WTC11 (cell line): ENCODE measurements around the gene TBC1D14. TPM values are rescaled to one million over a fixed set of nuclear protein-coding genes. Genes with fewer than 3 reads are reported as not detected.

ENCODE experiments used
- ATAC-seq: fragments of 200-7000 bp; cut with Tn5 transposase; 2 replicates; pipeline ENCODE4 v1.10.0; 2021; ENCODE audit warnings: mild to moderate bottlenecking, moderate library complexity
- CTCF ChIA-PET: fragments of 300-600 bp; sonication (Branson Sonifier 250); formaldehyde crosslinking; loops from one replicate; lab custom pipeline; 2021; ENCODE audit warnings: antibody characterized with exemption; lab: Charles Lee
- POLR2A ChIA-PET: fragments of 350-600 bp; sonication (Branson Sonifier 250); formaldehyde crosslinking; loops from one replicate; lab custom pipeline; 2021; ENCODE audit warnings: antibody characterized with exemption; lab: Charles Lee
- DNase-seq: peaks from one replicate; pipeline ENCODE4 v3.0.0; 2021; ENCODE audit warnings: low spot score
- H3K27ac Mint-ChIP-seq: 2 replicates; pipeline ENCODE4 v1.8.0; 2021; ENCODE audit warnings: mixed read lengths
- H3K27me3 Mint-ChIP-seq: 2 replicates; pipeline ENCODE4 v1.8.0; 2021; ENCODE audit warnings: low read depth, mild to moderate bottlenecking, moderate library complexity, mixed read lengths
- H3K36me3 Mint-ChIP-seq: 2 replicates; pipeline ENCODE4 v1.8.0; 2021; ENCODE audit warnings: mixed read lengths
- H3K4me1 Mint-ChIP-seq: 2 replicates; pipeline ENCODE4 v1.8.0; 2022; ENCODE audit warnings: mixed read lengths
- H3K4me3 Mint-ChIP-seq: 2 replicates; pipeline ENCODE4 v1.8.0; 2021; ENCODE audit warnings: mild to moderate bottlenecking, moderate library complexity, mixed read lengths
- H3K9me3 Mint-ChIP-seq: 2 replicates; pipeline ENCODE4 v1.8.0; 2021; ENCODE audit warnings: mixed read lengths
- ESRRA ChIP-seq: sonication (generic); formaldehyde crosslinking; IDR thresholded peaks from 2 replicates; pipeline ENCODE4 v1.8.1; 2022; ENCODE audit warnings: mild to moderate bottlenecking, missing genetic modification reagents, borderline replicate concordance
- ETV6 ChIP-seq: sonication (generic); formaldehyde crosslinking; IDR thresholded peaks from 2 replicates; pipeline ENCODE4 v1.8.1; 2022; ENCODE audit warnings: mild to moderate bottlenecking, missing genetic modification reagents
- FOXK1 ChIP-seq: sonication (generic); formaldehyde crosslinking; IDR thresholded peaks from 2 replicates; pipeline ENCODE4 v1.8.0; 2022; ENCODE audit warnings: mild to moderate bottlenecking, moderate library complexity, missing genetic modification reagents
- IRF2 ChIP-seq: sonication (generic); formaldehyde crosslinking; IDR thresholded peaks from 2 replicates; pipeline ENCODE4 v1.8.0; 2022; ENCODE audit warnings: low read depth, missing genetic modification reagents, borderline replicate concordance
- JAZF1 ChIP-seq: fragments of 250-450 bp; sonication (Bioruptor Pico); IDR thresholded peaks from 2 replicates; pipeline ENCODE4 v1.9.0; 2021; ENCODE audit warnings: moderate library complexity, mild to moderate bottlenecking, inconsistent platforms
- NFATC4 ChIP-seq: fragments of 250-450 bp; sonication (Bioruptor Pico); IDR thresholded peaks from 2 replicates; pipeline ENCODE4 v1.9.0; 2021; ENCODE audit warnings: mild to moderate bottlenecking
- NFE2L1 ChIP-seq: sonication (generic); formaldehyde crosslinking; IDR thresholded peaks from 2 replicates; pipeline ENCODE4 v1.8.1; 2023; ENCODE audit warnings: missing genetic modification reagents
- NFYB ChIP-seq: sonication (generic); formaldehyde crosslinking; conservative IDR thresholded peaks from 2 replicates; pipeline ENCODE4 v1.8.0; 2022; ENCODE audit warnings: low read depth, missing genetic modification reagents
- TP53 ChIP-seq: sonication (generic); formaldehyde crosslinking; IDR thresholded peaks from 2 replicates; pipeline ENCODE4 v1.8.1; 2023; ENCODE audit warnings: mild to moderate bottlenecking, missing genetic modification reagents
- ZNF138 ChIP-seq: sonication (generic); formaldehyde crosslinking; conservative IDR thresholded peaks from 2 replicates; pipeline ENCODE4 v1.8.1; 2022; ENCODE audit warnings: mild to moderate bottlenecking, moderate library complexity, missing genetic modification reagents
- ZNF219 ChIP-seq: sonication (generic); formaldehyde crosslinking; IDR thresholded peaks from 2 replicates; pipeline ENCODE4 v1.8.0; 2023; ENCODE audit warnings: missing genetic modification reagents, mild to moderate bottlenecking, borderline replicate concordance
- ZNF263 ChIP-seq: sonication (generic); formaldehyde crosslinking; IDR thresholded peaks from 2 replicates; pipeline ENCODE4 v1.8.1; 2022; ENCODE audit warnings: low read depth, mild to moderate bottlenecking, moderate library complexity, missing genetic modification reagents
- ZNF396 ChIP-seq: fragments of 250-450 bp; sonication (Bioruptor Pico); IDR thresholded peaks from 2 replicates; pipeline ENCODE4 v1.8.0; 2021; ENCODE audit warnings: mild to moderate bottlenecking, moderate library complexity, borderline replicate concordance
- total RNA-seq: library from RNA; stranded (reverse); gene quantifications from 3 replicates; pipeline ENCODE4 v1.2.3, GENCODE V29; 2021
- TF ChIP-seq, protein P1 (sequence below): fragments of 250-450 bp; sonication (Bioruptor Pico); IDR thresholded peaks from 2 replicates; pipeline ENCODE4 v1.9.0; 2021; ENCODE audit warnings: mild to moderate bottlenecking
- TF ChIP-seq, protein P2 (sequence below): sonication (generic); formaldehyde crosslinking; IDR thresholded peaks from 2 replicates; pipeline ENCODE4 v1.8.1; 2023; ENCODE audit warnings: mild to moderate bottlenecking, missing genetic modification reagents, moderate library complexity
- TF ChIP-seq, protein P3 (sequence below): fragments of 250-450 bp; sonication (Bioruptor Pico); IDR thresholded peaks from 2 replicates; pipeline ENCODE4 v1.9.0; 2021; ENCODE audit warnings: mild to moderate bottlenecking, borderline replicate concordance
- TF ChIP-seq, protein P4 (sequence below): fragments of 200-600 bp; IDR thresholded peaks from 2 replicates; pipeline ENCODE4 v1.8.0; 2022; ENCODE audit warnings: antibody characterized with exemption
- TF ChIP-seq, protein P5 (sequence below): sonication (generic); formaldehyde crosslinking; conservative IDR thresholded peaks from 2 replicates; pipeline ENCODE4 v1.8.1; 2022; ENCODE audit warnings: mild to moderate bottlenecking, missing genetic modification reagents
- TF ChIP-seq, protein P6 (sequence below): sonication (generic); formaldehyde crosslinking; IDR thresholded peaks from 2 replicates; pipeline ENCODE4 v1.8.0; 2022; ENCODE audit warnings: mild to moderate bottlenecking, missing genetic modification reagents
- TF ChIP-seq, protein P7 (sequence below): fragments of 250-450 bp; sonication (Bioruptor Pico); IDR thresholded peaks from 2 replicates; pipeline ENCODE4 v1.9.0; 2021; ENCODE audit warnings: moderate library complexity, mild to moderate bottlenecking, inconsistent platforms, borderline replicate concordance
- TF ChIP-seq, protein P8 (sequence below): fragments of 250-450 bp; sonication (Bioruptor Pico); IDR thresholded peaks from 2 replicates; pipeline ENCODE4 v1.9.0; 2021; ENCODE audit warnings: mild to moderate bottlenecking

Gene TBC1D14
- total RNA-seq, 1 experiment from 2014 or later, result 45.1 TPM

DNA sequence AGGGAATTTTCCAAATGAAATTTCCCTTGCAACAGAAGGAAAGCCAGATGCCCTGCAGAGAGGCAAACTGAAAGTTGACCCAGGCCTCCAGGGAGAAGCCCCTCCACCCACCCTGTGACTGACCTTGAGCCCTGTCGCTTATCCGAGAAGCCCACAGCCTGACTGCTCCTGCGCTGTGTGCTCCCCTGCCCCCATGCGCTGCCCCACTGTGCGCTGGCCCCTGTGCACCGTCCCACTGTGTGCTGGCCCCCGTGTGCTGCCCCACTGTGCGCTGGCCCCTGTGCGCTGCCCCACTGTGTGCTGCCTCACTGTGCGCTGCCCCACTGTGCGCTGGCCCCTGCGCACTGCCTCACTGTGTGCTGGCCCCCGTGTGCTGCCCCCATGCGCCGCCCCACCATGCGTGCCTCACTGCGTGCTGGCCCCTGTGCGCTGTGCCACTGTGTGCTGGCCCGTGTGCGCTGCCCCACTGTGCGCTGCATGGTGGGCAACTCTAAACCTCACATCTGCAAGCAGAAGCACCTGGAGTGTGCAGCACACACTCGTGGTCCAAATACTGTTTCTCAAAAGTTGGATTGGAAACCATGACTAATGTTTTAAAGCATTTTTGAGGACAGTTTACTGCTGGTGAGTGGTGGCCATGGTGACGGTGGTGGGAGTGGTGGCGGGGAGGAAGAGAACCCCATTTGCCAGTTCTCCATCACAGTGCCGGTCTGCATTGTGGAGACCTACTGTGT is 166.5 kb downstream of the TBC1D14 start:
- Mint-ChIP-seq H3K4me3 (no peak overlapping the region), H3K36me3 (no peaks in the 10 kb centered on the region), H3K4me1 (0 out of 2 replicates have a peak, but pooled peaks cover under 1% of the 10 kb centered on the region), H3K9me3 (peaks cover 10% of the 10 kb centered on the region), H3K27me3 (peaks cover 43% of the 10 kb centered on the region), H3K27ac (no peak overlapping the region)
- ChIA-PET POLR2A (no interaction called here), CTCF (no interaction called here)
- no peak for TF ChIP-seq NFATC4
- TF ChIP-seq ZNF263 (CRISPR knock-in tag), result no peak
- TF ChIP-seq, protein P1, sequence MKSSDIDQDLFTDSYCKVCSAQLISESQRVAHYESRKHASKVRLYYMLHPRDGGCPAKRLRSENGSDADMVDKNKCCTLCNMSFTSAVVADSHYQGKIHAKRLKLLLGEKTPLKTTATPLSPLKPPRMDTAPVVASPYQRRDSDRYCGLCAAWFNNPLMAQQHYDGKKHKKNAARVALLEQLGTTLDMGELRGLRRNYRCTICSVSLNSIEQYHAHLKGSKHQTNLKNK, result no peak
- no peak for TF ChIP-seq ZNF219 (CRISPR knock-in tag)
- TF ChIP-seq, protein P2, sequence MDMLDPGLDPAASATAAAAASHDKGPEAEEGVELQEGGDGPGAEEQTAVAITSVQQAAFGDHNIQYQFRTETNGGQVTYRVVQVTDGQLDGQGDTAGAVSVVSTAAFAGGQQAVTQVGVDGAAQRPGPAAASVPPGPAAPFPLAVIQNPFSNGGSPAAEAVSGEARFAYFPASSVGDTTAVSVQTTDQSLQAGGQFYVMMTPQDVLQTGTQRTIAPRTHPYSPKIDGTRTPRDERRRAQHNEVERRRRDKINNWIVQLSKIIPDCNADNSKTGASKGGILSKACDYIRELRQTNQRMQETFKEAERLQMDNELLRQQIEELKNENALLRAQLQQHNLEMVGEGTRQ (CRISPR knock-in tag), result no peak
- TF ChIP-seq, protein P3, sequence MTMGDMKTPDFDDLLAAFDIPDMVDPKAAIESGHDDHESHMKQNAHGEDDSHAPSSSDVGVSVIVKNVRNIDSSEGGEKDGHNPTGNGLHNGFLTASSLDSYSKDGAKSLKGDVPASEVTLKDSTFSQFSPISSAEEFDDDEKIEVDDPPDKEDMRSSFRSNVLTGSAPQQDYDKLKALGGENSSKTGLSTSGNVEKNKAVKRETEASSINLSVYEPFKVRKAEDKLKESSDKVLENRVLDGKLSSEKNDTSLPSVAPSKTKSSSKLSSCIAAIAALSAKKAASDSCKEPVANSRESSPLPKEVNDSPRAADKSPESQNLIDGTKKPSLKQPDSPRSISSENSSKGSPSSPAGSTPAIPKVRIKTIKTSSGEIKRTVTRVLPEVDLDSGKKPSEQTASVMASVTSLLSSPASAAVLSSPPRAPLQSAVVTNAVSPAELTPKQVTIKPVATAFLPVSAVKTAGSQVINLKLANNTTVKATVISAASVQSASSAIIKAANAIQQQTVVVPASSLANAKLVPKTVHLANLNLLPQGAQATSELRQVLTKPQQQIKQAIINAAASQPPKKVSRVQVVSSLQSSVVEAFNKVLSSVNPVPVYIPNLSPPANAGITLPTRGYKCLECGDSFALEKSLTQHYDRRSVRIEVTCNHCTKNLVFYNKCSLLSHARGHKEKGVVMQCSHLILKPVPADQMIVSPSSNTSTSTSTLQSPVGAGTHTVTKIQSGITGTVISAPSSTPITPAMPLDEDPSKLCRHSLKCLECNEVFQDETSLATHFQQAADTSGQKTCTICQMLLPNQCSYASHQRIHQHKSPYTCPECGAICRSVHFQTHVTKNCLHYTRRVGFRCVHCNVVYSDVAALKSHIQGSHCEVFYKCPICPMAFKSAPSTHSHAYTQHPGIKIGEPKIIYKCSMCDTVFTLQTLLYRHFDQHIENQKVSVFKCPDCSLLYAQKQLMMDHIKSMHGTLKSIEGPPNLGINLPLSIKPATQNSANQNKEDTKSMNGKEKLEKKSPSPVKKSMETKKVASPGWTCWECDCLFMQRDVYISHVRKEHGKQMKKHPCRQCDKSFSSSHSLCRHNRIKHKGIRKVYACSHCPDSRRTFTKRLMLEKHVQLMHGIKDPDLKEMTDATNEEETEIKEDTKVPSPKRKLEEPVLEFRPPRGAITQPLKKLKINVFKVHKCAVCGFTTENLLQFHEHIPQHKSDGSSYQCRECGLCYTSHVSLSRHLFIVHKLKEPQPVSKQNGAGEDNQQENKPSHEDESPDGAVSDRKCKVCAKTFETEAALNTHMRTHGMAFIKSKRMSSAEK (CRISPR knock-in tag), result no peak
- no peak for TF ChIP-seq FOXK1
- TF ChIP-seq, protein P4, sequence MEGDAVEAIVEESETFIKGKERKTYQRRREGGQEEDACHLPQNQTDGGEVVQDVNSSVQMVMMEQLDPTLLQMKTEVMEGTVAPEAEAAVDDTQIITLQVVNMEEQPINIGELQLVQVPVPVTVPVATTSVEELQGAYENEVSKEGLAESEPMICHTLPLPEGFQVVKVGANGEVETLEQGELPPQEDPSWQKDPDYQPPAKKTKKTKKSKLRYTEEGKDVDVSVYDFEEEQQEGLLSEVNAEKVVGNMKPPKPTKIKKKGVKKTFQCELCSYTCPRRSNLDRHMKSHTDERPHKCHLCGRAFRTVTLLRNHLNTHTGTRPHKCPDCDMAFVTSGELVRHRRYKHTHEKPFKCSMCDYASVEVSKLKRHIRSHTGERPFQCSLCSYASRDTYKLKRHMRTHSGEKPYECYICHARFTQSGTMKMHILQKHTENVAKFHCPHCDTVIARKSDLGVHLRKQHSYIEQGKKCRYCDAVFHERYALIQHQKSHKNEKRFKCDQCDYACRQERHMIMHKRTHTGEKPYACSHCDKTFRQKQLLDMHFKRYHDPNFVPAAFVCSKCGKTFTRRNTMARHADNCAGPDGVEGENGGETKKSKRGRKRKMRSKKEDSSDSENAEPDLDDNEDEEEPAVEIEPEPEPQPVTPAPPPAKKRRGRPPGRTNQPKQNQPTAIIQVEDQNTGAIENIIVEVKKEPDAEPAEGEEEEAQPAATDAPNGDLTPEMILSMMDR, result no peak
- TF ChIP-seq NFYB (CRISPR knock-in tag), result no peak
- no peak for TF ChIP-seq TP53 (CRISPR knock-in tag)
- no peak for TF ChIP-seq NFE2L1
- TF ChIP-seq, protein P5, sequence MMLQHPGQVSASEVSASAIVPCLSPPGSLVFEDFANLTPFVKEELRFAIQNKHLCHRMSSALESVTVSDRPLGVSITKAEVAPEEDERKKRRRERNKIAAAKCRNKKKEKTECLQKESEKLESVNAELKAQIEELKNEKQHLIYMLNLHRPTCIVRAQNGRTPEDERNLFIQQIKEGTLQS (CRISPR knock-in tag), result no peak
- TF ChIP-seq, protein P6, sequence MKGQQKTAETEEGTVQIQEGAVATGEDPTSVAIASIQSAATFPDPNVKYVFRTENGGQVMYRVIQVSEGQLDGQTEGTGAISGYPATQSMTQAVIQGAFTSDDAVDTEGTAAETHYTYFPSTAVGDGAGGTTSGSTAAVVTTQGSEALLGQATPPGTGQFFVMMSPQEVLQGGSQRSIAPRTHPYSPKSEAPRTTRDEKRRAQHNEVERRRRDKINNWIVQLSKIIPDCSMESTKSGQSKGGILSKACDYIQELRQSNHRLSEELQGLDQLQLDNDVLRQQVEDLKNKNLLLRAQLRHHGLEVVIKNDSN (CRISPR knock-in tag), result no peak
- TF ChIP-seq, protein P7, sequence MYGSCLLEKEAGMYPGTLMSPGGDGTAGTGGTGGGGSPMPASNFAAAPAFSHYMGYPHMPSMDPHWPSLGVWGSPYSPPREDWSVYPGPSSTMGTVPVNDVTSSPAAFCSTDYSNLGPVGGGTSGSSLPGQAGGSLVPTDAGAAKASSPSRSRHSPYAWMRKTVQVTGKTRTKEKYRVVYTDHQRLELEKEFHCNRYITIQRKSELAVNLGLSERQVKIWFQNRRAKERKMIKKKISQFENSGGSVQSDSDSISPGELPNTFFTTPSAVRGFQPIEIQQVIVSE (CRISPR knock-in tag), result no peak
- DNase-seq (no peak), ATAC-seq (no peak)

DNA sequence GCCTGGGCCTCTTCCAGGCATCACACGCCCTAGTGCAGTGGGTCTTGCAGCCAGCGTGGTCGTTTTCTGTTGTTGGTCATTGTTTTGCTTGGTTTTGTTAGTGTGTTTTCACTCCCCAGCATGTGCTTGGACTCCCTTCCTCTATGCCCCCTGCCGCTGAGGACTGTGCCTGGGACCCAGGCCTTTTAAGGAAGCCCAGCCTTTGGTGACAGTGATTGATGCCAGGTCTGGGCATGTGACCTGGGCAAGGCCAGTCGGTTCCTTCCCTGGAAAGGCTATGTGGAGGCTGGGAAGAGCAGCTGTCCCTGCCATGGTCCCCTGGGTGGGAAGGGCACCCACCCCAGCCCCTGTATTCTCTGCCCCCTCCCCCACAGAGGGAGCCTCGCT is 167.1 kb downstream of the TBC1D14 start:
- Mint-ChIP-seq H3K4me3 (no peak overlapping the region), H3K9me3 (peaks cover 10% of the 10 kb centered on the region), H3K4me1 (no peaks in the 10 kb centered on the region), H3K36me3 (no peaks in the 10 kb centered on the region), H3K27me3 (peaks cover 43% of the 10 kb centered on the region), H3K27ac (no peak overlapping the region)
- ATAC-seq (no peak), DNase-seq (no peak)
- ChIA-PET CTCF (no interaction called here), POLR2A (interaction anchor here (1.1 kb wide), 1 partner anchor 8 kb away, joined by 3 read pairs; the partner anchor contains the start of gene GRPEL1)
- TF ChIP-seq, protein P8, sequence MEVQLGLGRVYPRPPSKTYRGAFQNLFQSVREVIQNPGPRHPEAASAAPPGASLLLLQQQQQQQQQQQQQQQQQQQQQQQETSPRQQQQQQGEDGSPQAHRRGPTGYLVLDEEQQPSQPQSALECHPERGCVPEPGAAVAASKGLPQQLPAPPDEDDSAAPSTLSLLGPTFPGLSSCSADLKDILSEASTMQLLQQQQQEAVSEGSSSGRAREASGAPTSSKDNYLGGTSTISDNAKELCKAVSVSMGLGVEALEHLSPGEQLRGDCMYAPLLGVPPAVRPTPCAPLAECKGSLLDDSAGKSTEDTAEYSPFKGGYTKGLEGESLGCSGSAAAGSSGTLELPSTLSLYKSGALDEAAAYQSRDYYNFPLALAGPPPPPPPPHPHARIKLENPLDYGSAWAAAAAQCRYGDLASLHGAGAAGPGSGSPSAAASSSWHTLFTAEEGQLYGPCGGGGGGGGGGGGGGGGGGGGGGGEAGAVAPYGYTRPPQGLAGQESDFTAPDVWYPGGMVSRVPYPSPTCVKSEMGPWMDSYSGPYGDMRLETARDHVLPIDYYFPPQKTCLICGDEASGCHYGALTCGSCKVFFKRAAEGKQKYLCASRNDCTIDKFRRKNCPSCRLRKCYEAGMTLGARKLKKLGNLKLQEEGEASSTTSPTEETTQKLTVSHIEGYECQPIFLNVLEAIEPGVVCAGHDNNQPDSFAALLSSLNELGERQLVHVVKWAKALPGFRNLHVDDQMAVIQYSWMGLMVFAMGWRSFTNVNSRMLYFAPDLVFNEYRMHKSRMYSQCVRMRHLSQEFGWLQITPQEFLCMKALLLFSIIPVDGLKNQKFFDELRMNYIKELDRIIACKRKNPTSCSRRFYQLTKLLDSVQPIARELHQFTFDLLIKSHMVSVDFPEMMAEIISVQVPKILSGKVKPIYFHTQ (CRISPR knock-in tag), result no peak
- no peak for TF ChIP-seq ESRRA (CRISPR knock-in tag)
- TF ChIP-seq JAZF1, result no peak
- TF ChIP-seq ZNF138 (CRISPR knock-in tag), result no peak
- no peak for TF ChIP-seq ZNF396 (CRISPR knock-in tag)
- no peak for TF ChIP-seq IRF2 (CRISPR knock-in tag)
- no peak for TF ChIP-seq ETV6 (CRISPR knock-in tag)
- TF ChIP-seq ZNF263 (CRISPR knock-in tag), result no peak
